NB4 (cell line): ENCODE measurements around the gene HIGD2A.

Experiments used
- CTCF ChIP-seq: IDR thresholded peaks from one replicate; pipeline ENCODE4 v1.5.1; 2012; ENCODE audit warnings: low read depth, low read length
- MAX ChIP-seq: IDR thresholded peaks from 2 replicates; pipeline ENCODE4 v1.6.1; 2011; ENCODE audit warnings: low read depth, low read length
- POLR2A ChIP-seq: IDR thresholded peaks from 2 replicates; pipeline ENCODE4 v1.6.1; 2011; ENCODE audit warnings: mild to moderate bottlenecking; ENCODE audit not compliant: insufficient read length; ENCODE audit errors: extremely low read depth

- TF ChIP-seq CTCF (no peak), MAX (no peak), POLR2A (no peak)
Measured at GRCh38 chr5:176392526-176392925, 4.0 kb downstream of the HIGD2A start.
